Measurements from ENCODE around the gene TMPRSS2.
"Not testable (repeated sequence)": the region's sequence is repeated elsewhere in the genome, so short reads cannot be mapped to it uniquely, and the experiment has no call there.

Gene TMPRSS2

GRCh38 chr21:41428847-41429246 is 79.1 kb downstream of the TMPRSS2 start:
- no peak for DNase-seq (ENCODE audit: insufficient read length, low spot score)
- no peak for FAIRE-seq

- FAIRE-seq (no peak), DNase-seq (ENCODE audit: insufficient read length, low spot score) (no peak)
These were observed 79.6 kb downstream of the TMPRSS2 start for GRCh38 chr21:41428311-41428710.

- no peak for DNase-seq (ENCODE audit: insufficient read length, low spot score)
- FAIRE-seq: no peak
These were observed 80.4 kb downstream of the TMPRSS2 start for GRCh38 chr21:41427556-41427955.

GRCh38 chr21:41426676-41427404 is 81.1 kb downstream of the TMPRSS2 start:
- FAIRE-seq: no peak

GRCh38 chr21:41425954-41426675 is 81.8 kb downstream of the TMPRSS2 start, which contains the start of gene MX1:
MX1 (plus strand) TSS chr21:41426239; CDS start chr21:41432071, 5,832 bp downstream.
- DNase-seq (ENCODE audit: insufficient read length, low spot score) (no peak), FAIRE-seq (no peak)

More at GRCh38 chr21:41426676-41427404, 81.1 kb downstream of the TMPRSS2 start:
- no peak for DNase-seq (ENCODE audit: insufficient read length, low spot score)

GRCh38 chr21:41425588-41425953 is 82.4 kb downstream of the TMPRSS2 start:
- DNase-seq (ENCODE audit: insufficient read length, low spot score) (no peak), FAIRE-seq (no peak)

GRCh38 chr21:41423305-41423636 is 84.7 kb downstream of the TMPRSS2 start:
- not testable (repeated sequence) for DNase-seq (ENCODE audit: insufficient read length, low spot score); FAIRE-seq

- no peak for DNase-seq (ENCODE audit: insufficient read length, low spot score)
- FAIRE-seq: no peak
These were observed 85.2 kb downstream of the TMPRSS2 start for GRCh38 chr21:41422546-41423304.

- not testable (repeated sequence) for DNase-seq (ENCODE audit: insufficient read length, low spot score); FAIRE-seq
These were observed 87.0 kb downstream of the TMPRSS2 start for GRCh38 chr21:41420998-41421397.

GRCh38 chr21:41419921-41420862 is 87.8 kb downstream of the TMPRSS2 start:
- DNase-seq (ENCODE audit: insufficient read length, low spot score): peak; percentile 84
- FAIRE-seq: peak; percentile 85

- FAIRE-seq (no peak), DNase-seq (ENCODE audit: insufficient read length, low spot score) (no peak)
These were observed 88.8 kb downstream of the TMPRSS2 start for GRCh38 chr21:41418956-41419680.

GRCh38 chr21:41418393-41418792 is 89.6 kb downstream of the TMPRSS2 start:
- FAIRE-seq (no peak), DNase-seq (ENCODE audit: insufficient read length, low spot score) (no peak)

- not testable (repeated sequence) for FAIRE-seq; DNase-seq (ENCODE audit: insufficient read length, low spot score)
These were observed 90.5 kb downstream of the TMPRSS2 start for GRCh38 chr21:41417505-41417904.

Measured in HTR-8/SVneo (cell line).